Thymus (tissue), 11 donors: ENCODE data around the gene PDE2A. TPM values are rescaled to one million over a fixed set of nuclear protein-coding genes. Genes with fewer than 3 reads are reported as not detected.

Experiments
- DNase-seq, 9 donors: peaks; one replicate each; pipeline ENCODE4 v3.0.0-alpha.2; 2013; ENCODE audit warnings: low spot score in 9 of 9, low read depth in 6 of 9, missing footprints in 1 of 9
- H3K27ac ChIP-seq, 2 donors: one replicate each; pipeline ENCODE4 v1.5.1; 2013; ENCODE audit warnings: control low read depth in 1 of 2, low read depth in 1 of 2, low read length in 1 of 2, mild to moderate bottlenecking in 1 of 2, moderate library complexity in 1 of 2
- H3K27me3 ChIP-seq, 2 donors: one replicate each; pipeline ENCODE4 v1.5.1; 2013; ENCODE audit warnings: low read length in 1 of 2; ENCODE audit not compliant: control insufficient read depth in 2 of 2, insufficient read depth in 1 of 2
- H3K36me3 ChIP-seq, 2 donors: one replicate each; pipeline ENCODE4 v1.5.1; 2013; ENCODE audit warnings: low read length in 1 of 2, mild to moderate bottlenecking in 1 of 2, moderate library complexity in 1 of 2; ENCODE audit not compliant: control insufficient read depth in 2 of 2, insufficient read depth in 2 of 2
- H3K4me1 ChIP-seq, 2 donors: one replicate each; pipeline ENCODE4 v1.5.1; 2013; ENCODE audit warnings: low read length in 2 of 2; ENCODE audit not compliant: control insufficient read depth in 2 of 2, insufficient read depth in 2 of 2
- H3K4me3 ChIP-seq, 2 donors: one replicate each; pipeline ENCODE4 v1.5.1; 2013; ENCODE audit warnings: low read length in 2 of 2, control low read depth in 1 of 2, mild to moderate bottlenecking in 1 of 2
- H3K9me3 ChIP-seq, 2 donors: one replicate each; pipeline ENCODE4 v1.5.1; 2013; ENCODE audit warnings: low read length in 1 of 2, mild to moderate bottlenecking in 1 of 2; ENCODE audit not compliant: control insufficient read depth in 2 of 2, insufficient read depth in 1 of 2
- WGBS: extraction: QIAGEN DNeasy Blood & Tissue Kit; methylation state at CpG from one replicate; pipeline ENCODE4 v1.1.7; 2013; 5-methylcytosine and 5-hydroxymethylcytosine counted together
- polyA plus RNA-seq: library from polyadenylated mRNA; stranded (reverse); fragments of 200-250 nt; gene quantifications from one replicate; pipeline ENCODE4 v1.2.3, GENCODE V29; 2013
- total RNA-seq: library from RNA; stranded (reverse); fragments of 120-200 nt; gene quantifications from one replicate; pipeline ENCODE4 v1.2.4, GENCODE V29; 2013
- donor health status: healthy.

PDE2A gene
- total and polyA plus RNA-seq, 2 donors, result 1.1 to 16.9 TPM

DNA sequence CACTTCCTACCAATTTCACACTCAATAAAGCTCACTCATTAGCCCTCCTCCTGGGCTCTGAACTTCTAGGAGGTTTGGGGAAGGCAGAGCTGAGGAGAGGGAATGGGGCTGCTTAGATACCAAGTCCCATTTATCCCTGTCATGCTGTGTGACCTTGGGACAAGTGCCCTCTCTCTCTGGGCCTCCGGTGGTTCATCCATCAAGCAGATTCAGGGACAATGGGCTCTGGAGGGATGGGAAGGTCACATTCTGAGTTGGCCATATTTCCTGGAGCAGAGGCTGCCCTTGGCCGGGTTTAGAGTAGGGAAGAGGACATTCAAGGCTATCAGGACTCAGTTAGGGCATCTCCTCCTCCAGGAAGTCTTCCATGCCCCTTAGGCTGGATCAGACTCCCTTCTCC lies 66.7 kb downstream of the PDE2A start:
- WGBS, result 71% methylated on average over 2 of the region's 2 CpGs
- peaks cover 0 to 61% of the 10 kb centered on the region in 2 donors for H3K27me3 ChIP-seq
- DNase-seq, result no peak
- no peak overlapping the region for H3K27ac ChIP-seq
- no peak overlapping the region for H3K4me3 ChIP-seq
- H3K36me3 ChIP-seq, result no peaks in the 10 kb centered on the region
- peaks cover 0 to 2% of the 10 kb centered on the region in 2 donors for H3K4me1 ChIP-seq
- H3K9me3 ChIP-seq, result no peaks in the 10 kb centered on the region

DNA sequence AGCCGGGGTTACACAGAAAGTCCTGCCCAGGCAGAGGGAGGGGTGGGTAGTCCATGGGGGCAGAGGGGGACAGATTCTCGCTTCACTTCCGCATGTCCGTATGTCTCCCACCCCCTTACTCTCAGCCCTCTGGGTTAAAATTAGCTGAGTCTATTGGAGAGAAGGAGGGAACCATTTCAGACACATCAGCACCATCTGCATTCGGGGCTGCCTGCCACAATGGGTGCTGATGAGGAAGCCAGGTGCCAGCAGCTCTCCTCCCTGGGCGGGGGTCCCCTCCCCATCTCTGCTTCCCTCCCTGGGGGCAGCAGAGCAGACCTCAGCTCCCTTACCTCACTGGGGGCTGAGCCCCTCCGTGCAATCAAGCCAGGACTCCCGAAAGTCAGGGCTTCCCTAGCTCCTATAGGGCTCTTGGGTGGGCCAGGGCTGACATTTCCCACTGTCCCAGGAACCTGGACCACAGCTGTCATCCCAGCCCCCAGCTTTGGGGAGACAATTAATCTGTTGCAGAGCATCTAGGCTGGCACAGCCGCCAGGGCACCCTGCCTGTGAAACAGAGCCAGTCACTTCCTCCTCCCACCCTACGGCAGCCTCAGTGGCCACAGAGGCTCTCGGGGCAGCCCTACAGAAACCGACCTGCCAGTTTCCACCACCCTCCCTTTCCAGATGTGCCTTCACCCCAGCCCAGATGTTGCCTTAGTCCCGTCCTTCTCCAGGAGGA lies 67.3 kb downstream of the PDE2A start:
- peaks cover 0 to 64% of the 10 kb centered on the region in 2 donors for H3K27me3 ChIP-seq
- H3K36me3 ChIP-seq, result no peaks in the 10 kb centered on the region
- H3K4me3 ChIP-seq, result no peak overlapping the region
- DNase-seq, result no peak
- 54% methylated on average over 13 of the region's 13 CpGs for WGBS
- peaks cover 0 to 2% of the 10 kb centered on the region in 2 donors for H3K4me1 ChIP-seq
- no peaks in the 10 kb centered on the region for H3K9me3 ChIP-seq
- no peak overlapping the region for H3K27ac ChIP-seq

GRCh38 chr11:72605973-72606747 lies 68.1 kb downstream of the PDE2A start:
- Histone ChIP-seq H3K4me3 (no peak overlapping the region), H3K9me3 (no peaks in the 10 kb centered on the region), H3K4me1 (no peaks in the 10 kb centered on the region), H3K36me3 (no peaks in the 10 kb centered on the region), H3K27me3 (peaks cover 0 to 60% of the 10 kb centered on the region in 2 donors), H3K27ac (no peak overlapping the region)
- no peak for DNase-seq
- WGBS, result 94% methylated on average over 13 of the region's 13 CpGs

DNA sequence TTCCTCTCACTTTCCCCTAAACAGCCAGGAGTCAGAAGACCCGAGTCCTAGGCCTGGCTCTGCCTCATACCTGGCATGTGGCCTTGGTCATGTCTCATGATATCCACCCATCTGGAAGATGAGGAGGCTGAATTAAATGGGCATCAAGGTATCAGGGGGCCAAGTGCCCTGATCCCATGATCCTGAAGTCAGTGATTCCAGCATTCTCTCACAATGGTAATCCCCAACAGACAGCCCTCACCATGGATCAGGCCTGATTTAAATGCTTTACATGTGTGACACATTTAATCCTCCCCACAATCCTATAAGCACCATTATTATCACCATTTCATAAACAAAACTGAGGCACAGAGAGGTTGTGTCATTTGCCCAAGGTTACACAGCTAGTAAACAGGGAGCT lies 70.0 kb downstream of the PDE2A start:
- Histone ChIP-seq H3K4me3 (no peak overlapping the region), H3K9me3 (no peaks in the 10 kb centered on the region), H3K4me1 (no peaks in the 10 kb centered on the region), H3K27me3 (peaks cover 0 to 69% of the 10 kb centered on the region in 2 donors), H3K36me3 (no peaks in the 10 kb centered on the region), H3K27ac (no peak overlapping the region)
- DNase-seq, result no peak
- WGBS, result 76% methylated on average over 1 of the region's 1 CpG

DNA sequence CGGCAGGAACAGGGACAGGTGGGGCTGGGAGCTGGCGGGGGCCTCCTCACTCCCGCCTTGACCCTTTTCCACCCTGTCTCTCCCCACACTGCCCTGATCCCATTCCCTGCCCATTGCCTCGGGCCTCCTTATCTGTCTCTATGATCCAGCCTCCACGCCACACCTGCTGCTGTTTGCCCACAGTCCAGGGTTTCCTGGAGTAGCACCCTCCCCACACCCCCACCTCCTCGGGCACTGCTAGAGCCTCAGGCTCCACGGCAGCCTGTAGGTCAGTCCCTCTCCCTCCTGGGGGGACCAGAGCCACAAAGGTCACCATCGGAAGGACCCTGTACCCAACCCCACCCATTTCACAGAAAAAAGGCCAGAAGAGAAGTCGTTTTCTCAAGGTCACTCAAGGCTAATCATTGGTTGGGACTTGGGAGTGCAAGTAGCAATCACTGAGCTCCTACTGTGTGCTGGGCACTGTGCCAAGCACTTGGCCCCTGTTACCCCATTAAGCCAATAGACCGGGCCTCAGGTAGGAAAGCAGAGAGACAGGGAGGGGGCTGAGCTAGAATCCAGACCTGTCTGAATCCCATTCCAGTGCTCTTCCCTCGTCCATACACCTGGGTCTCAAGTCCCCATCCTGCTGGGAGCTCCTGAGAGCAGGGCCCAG lies 71.8 kb downstream of the PDE2A start:
- no peak for DNase-seq
- H3K27me3 ChIP-seq, result peaks cover 0 to 76% of the 10 kb centered on the region in 2 donors
- H3K4me1 ChIP-seq, result peaks cover 0 to 2% of the 10 kb centered on the region in 2 donors
- H3K27ac ChIP-seq, result no peak overlapping the region
- no peaks in the 10 kb centered on the region for H3K9me3 ChIP-seq
- H3K4me3 ChIP-seq, result no peak overlapping the region
- H3K36me3 ChIP-seq, result no peaks in the 10 kb centered on the region
- WGBS, result 85% methylated on average over 11 of the region's 11 CpGs

DNA sequence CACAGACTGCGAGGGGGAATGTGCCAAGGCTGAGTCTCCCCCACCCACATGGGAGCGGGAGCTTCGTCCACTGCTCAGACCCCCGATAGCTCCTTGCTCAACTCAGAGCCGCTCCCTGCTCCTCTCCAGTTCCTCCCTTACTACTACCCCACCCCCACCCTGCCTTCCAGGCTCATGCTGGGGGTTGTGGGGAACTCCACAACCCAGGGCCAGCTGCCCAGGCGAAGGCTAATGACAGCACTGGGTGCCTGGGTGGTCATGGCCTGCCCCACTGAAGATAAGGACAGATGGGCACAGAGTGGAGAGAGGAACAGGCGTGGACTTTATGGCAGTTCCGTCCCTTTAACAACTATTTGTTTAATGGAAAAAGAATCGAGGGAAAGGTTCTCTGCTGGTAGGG lies 73.7 kb downstream of the PDE2A start:
- 85% methylated on average over 9 of the region's 9 CpGs for WGBS
- Histone ChIP-seq H3K36me3 (no peaks in the 10 kb centered on the region), H3K9me3 (no peaks in the 10 kb centered on the region), H3K27ac (no peak overlapping the region), H3K4me1 (peaks cover 4 to 9% of the 10 kb centered on the region in 2 donors), H3K27me3 (peaks cover 0 to 70% of the 10 kb centered on the region in 2 donors), H3K4me3 (no peak overlapping the region)
- no peak for DNase-seq

DNA sequence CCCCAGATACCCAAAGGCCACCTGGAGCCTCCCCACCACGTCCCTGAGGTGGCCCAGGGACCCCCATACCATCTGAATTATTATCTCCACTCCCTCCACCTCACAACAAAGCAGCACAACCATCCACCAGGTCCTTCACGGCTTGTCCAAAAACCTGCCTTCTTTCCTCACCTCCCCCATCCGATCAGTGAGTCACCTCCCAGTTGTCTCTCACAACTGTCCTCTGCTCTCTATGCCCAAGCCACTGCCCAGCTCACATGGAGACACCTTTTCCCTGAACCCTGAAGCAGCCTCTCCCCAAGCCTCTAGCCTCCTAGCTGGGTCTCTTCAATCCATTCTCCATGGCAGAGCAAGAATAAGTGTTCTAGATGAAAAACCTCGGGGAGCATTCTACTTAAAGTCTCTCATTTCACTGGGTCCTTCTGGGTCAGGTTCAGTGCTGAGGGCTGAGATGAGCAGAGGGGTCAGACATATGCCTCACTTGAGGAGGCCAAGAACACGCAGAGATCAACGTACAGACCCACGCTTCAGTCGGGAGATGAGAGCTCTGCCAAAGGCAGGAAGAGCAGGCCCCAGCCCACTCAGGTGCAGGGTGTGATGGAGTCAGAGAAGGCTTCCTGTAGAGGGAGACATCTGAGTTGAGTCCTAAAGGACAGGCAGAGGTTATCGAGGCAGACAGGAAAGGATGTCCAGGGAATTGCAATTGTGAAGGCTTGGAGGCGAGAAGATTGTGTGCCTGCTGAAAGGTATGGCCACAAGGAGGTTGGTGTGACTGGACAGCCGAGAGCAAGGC lies 74.7 kb downstream of the PDE2A start:
- no peak overlapping the region for H3K4me3 ChIP-seq
- 89% methylated on average over 11 of the region's 11 CpGs for WGBS
- H3K4me1 ChIP-seq, result peaks cover 4 to 15% of the 10 kb centered on the region in 2 donors
- DNase-seq, result no peak
- no peaks in the 10 kb centered on the region for H3K36me3 ChIP-seq
- H3K27me3 ChIP-seq, result peaks cover 0 to 70% of the 10 kb centered on the region in 2 donors
- H3K27ac ChIP-seq, result no peak overlapping the region
- no peaks in the 10 kb centered on the region for H3K9me3 ChIP-seq

- WGBS, result 76% methylated on average over 11 of the region's 11 CpGs
- Histone ChIP-seq H3K4me3 (no peak overlapping the region), H3K4me1 (peaks cover 7 to 21% of the 10 kb centered on the region in 2 donors), H3K36me3 (no peaks in the 10 kb centered on the region), H3K27me3 (peaks cover 0 to 67% of the 10 kb centered on the region in 2 donors), H3K9me3 (no peaks in the 10 kb centered on the region), H3K27ac (no peak overlapping the region)
- DNase-seq, result no peak
These were observed 75.3 kb downstream of the PDE2A start for GRCh38 chr11:72598906-72599305.
